MM.1S (cell line): ENCODE results near the gene CNOT8.

Source experiments
- EZH2 ChIP-seq: fragments of 300-600 bp; sonication (generic); optimal IDR thresholded peaks from 2 replicates; pipeline ENCODE3; 2017; ENCODE audit warnings: low read depth, mild to moderate bottlenecking, antibody characterized with exemption, low read length, mixed read lengths
- EZH2phosphoT487 ChIP-seq: fragments of 300-600 bp; sonication (generic); IDR thresholded peaks from 2 replicates; pipeline ENCODE4 v1.6.1; 2018; ENCODE audit warnings: antibody characterized with exemption, low read length
- TF ChIP-seq, protein P1 (sequence below): fragments of 300-600 bp; sonication (generic); IDR thresholded peaks from 2 replicates; pipeline ENCODE4 v1.5.1; 2016; ENCODE audit warnings: antibody characterized with exemption, low read length, mixed read lengths

DNA sequence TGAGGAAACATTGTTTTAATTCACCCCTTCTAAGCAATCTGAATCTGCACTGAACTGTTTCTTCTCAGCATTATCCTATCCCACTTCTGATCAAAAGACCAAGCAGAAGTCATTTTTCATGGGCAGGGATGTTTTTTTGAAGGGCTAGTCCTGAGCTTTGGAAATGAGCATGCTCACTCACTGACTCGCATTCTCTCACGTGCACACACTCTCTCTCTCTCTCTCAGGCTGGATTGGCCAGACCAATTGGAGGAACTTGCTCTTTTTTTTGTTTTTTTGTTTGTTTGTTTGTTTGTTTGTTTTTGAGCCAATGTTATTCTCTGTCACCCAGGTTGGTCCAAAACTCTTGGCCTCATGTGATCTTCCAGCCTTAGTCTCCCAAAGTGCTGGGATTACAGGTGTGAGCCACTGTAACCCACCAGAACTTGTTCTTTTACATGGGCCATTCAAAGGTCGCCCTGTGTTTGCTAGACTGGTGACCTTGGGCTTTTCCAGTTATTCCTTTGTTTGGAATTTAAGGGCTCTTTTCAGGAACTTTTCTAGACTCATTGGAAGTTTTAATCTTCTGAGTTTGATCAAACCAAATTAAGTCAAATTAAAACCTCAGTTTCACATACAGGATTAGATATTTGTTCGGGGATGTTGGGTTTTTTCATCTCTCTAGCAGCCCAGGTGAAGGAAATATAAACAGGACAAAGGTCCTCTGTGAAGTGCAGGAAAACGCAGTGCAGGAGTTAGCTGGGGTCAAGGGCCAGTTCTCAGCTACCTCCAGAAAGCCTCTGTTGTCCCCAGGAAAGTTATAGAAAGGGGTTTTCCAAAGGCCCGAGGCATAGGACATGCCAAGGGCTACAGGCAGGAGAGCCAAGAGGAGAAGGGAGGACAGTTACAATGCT, 21.2 kb upstream of the CNOT8 start:
- TF ChIP-seq, protein P1, sequence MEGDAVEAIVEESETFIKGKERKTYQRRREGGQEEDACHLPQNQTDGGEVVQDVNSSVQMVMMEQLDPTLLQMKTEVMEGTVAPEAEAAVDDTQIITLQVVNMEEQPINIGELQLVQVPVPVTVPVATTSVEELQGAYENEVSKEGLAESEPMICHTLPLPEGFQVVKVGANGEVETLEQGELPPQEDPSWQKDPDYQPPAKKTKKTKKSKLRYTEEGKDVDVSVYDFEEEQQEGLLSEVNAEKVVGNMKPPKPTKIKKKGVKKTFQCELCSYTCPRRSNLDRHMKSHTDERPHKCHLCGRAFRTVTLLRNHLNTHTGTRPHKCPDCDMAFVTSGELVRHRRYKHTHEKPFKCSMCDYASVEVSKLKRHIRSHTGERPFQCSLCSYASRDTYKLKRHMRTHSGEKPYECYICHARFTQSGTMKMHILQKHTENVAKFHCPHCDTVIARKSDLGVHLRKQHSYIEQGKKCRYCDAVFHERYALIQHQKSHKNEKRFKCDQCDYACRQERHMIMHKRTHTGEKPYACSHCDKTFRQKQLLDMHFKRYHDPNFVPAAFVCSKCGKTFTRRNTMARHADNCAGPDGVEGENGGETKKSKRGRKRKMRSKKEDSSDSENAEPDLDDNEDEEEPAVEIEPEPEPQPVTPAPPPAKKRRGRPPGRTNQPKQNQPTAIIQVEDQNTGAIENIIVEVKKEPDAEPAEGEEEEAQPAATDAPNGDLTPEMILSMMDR, result no peak
- TF ChIP-seq EZH2 (no peak), EZH2phosphoT487 (no peak)
